K562 treated with DMSO at 1 percent for 24 hours (cell line): ENCODE measurements around the gene LCE3D. TPM values are rescaled to one million over a fixed set of nuclear protein-coding genes. Genes with fewer than 3 reads are reported as not detected.

Experiments
- total RNA-seq: library from RNA; unstranded; fragments of 300-600 nt; gene quantifications from 2 replicates; pipeline ENCODE4 v1.2.3, GENCODE V29; 2022; ENCODE audit warnings: low read depth; ENCODE audit not compliant: insufficient read depth

LCE3D gene, protein sequence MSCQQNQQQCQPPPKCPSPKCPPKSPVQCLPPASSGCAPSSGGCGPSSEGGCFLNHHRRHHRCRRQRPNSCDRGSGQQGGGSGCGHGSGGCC
- total RNA-seq = not detected in 2 replicates

DNA sequence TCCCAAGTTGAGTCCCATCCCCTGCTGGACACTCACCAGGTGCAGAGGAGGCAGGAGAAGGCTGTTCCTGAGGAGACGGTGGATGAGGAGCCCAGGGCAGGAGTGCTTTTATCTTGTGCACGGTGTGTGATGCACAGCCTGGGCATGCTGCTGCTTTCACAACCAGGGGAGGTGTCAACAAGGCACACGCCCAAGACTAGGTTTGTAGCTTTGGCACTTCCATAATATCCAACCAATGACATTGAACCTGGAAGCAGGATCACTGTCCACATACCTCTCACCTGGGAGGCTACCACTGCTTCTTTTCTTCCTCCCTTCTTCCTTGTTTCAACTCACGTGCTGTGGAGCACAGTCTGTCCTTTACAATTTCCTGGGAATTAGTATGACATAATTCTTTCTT, at the start of gene LCE3D:
Gene LCE3D (minus strand): TSS at position 84 of the 400 bp plus-strand sequence. CDS start 580 bp downstream, outside the sequence.

DNA sequence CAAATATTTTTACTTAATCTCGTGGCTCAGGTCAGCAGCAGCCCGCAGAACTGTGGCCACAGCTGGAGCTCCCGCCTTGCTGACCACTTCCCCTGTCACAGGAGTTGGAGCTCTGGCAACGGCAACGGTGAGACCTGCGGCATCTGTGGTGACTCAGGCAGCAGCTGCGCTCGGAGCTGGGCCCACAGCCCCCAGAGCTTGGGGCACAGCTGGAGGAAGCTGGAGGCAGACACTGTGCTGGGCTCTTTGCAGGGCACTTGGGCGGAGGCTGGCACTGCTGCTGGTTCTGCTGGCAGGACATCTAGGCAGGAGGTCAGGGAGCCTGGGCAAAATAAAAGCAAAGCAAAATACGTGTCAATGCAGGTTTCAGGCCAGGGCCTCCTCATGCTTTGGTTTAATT, 42.5 kb upstream of the LCE3D start, which contains the start of gene LCE3A:
Gene LCE3A (minus strand): TSS at position 301 of the 400 bp plus-strand sequence. CDS start 0 bp downstream, at position 301.

DNA sequence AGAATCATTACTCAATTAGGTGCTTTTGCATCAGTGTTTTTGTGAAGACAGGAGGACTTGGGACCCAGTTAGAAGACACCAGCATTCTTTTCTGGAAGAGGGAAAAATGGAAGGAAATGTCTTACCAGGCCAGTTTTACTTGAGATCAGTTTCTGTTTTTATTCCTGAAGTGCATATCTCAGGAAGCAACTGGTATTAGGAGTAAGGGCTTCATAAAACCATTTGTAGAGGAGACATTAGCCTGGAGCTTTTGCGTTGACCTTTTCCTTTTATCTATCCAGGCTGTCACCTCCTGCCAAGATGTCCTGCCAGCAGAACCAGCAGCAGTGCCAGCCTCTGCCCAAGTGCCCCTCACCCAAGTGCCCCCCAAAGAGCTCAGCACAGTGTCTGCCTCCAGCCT, 33.2 kb upstream of the LCE3D start, which contains the start of gene LCE3B:
Gene LCE3B (plus strand): TSS at position 301 of the 400 bp plus-strand sequence. CDS start 0 bp downstream, at position 301.

DNA sequence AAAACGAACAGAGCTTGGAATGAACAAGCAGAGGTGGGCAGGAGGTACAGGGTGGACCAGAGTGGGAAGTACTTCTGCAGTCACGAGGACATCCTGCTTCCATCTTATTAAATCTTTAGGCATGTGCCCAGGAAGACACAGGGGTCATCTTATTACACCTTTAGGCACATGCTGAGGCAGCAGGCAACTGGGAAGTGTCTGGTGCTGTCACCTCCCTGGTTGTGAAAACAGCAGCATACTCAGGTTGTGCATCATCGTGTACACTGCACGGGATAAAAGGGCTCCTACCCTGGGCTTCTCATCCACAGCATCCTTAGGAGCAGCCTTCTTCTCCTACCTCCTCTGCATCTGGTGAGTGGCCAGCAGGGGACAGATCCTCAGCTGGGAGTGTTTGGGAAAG, 19.6 kb upstream of the LCE3D start, which contains the start of gene LCE3C:
Gene LCE3C (plus strand): TSS at position 301 of the 400 bp plus-strand sequence. CDS start 498 bp downstream, outside the sequence.

DNA sequence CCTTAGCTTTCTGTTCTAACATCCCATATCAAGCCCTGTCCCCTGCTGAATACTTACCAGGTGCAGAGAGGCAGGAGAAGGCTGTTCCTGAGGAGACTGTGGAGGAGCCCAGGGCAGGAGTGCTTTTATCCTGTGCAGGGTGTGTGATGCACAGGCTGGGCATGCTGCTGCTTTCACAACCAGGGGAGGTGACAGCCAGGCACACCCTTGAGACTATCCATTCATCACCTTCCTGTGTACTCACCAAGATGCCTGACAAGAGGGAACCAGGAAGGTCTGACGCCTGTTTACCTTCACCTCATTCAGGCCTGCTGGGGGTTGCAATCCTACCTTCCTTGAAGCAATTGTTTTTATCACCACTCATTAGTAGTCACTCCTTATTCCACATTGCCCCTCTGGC, 13.6 kb downstream of the LCE3D start, which contains the start of gene LCE3E:
Gene LCE3E (minus strand): TSS at position 100 of the 400 bp plus-strand sequence. CDS start 572 bp downstream, outside the sequence.

Other genes with a start within 250 kb of the LCE3D start
- not detected in 2 replicates for gene FLG2, start 220.5 kb downstream of the LCE3D start, total RNA-seq
- not detected in 2 replicates for gene CRNN, start 166.3 kb downstream of the LCE3D start, total RNA-seq
- not detected in 2 replicates for gene LCE5A, start 69.7 kb downstream of the LCE3D start, total RNA-seq
- not detected in 2 replicates for gene CRCT1, start 66.0 kb downstream of the LCE3D start, total RNA-seq
- not detected in 2 replicates for gene LCE3E, start 13.7 kb downstream of the LCE3D start, total RNA-seq
- gene LCE3C, start 19.7 kb upstream of the LCE3D start, total RNA-seq = not detected in 2 replicates
- not detected in 2 replicates for gene LCE3B, start 33.3 kb upstream of the LCE3D start, total RNA-seq
- not detected in 2 replicates for gene LCE3A, start 42.6 kb upstream of the LCE3D start, total RNA-seq
- gene LCE2D, start 82.9 kb upstream of the LCE3D start, total RNA-seq = not detected in 2 replicates
- gene LCE2C, start 94.8 kb upstream of the LCE3D start, total RNA-seq = not detected in 2 replicates
- not detected in 2 replicates for gene LCE2B, start 105.6 kb upstream of the LCE3D start, total RNA-seq
- gene LCE2A, start 117.8 kb upstream of the LCE3D start, total RNA-seq = not detected in 2 replicates
- gene LCE4A, start 127.6 kb upstream of the LCE3D start, total RNA-seq = not detected in 2 replicates
- gene KPRP, start 177.5 kb upstream of the LCE3D start, total RNA-seq = not detected in 2 replicates
- gene LCE1F, start 194.6 kb upstream of the LCE3D start, total RNA-seq = not detected in 2 replicates
- gene LCE1E, start 205.7 kb upstream of the LCE3D start, total RNA-seq = not detected in 2 replicates
- not detected in 2 replicates for gene LCE1D, start 216.2 kb upstream of the LCE3D start, total RNA-seq
- not detected in 2 replicates for gene LCE1C, start 226.1 kb upstream of the LCE3D start, total RNA-seq
- gene LCE1B, start 231.5 kb upstream of the LCE3D start, total RNA-seq = not detected in 2 replicates
- gene LCE1A, start 247.0 kb upstream of the LCE3D start, total RNA-seq = not detected in 2 replicates